Neural progenitor cell (in vitro differentiated cells): ENCODE measurements around the gene ZKSCAN8. TPM values are rescaled to one million over a fixed set of nuclear protein-coding genes. Genes with fewer than 3 reads are reported as not detected.

ENCODE experiments used
- DNase-seq: peaks from one replicate; pipeline ENCODE4 v3.0.0-alpha.2; 2016; ENCODE audit warnings: low spot score
- H2AFZ ChIP-seq: fragments of 200-600 bp; sonication (generic); replicated peaks from 2 replicates; pipeline ENCODE4 v1.6.1; 2016; ENCODE audit warnings: antibody characterized with exemption
- H3F3A ChIP-seq: fragments of 200-600 bp; sonication (generic); 2 replicates; pipeline ENCODE4 v1.6.1; 2016; ENCODE audit warnings: antibody characterized with exemption, low read depth
- H3K27ac ChIP-seq: fragments of 200-600 bp; sonication (generic); 2 replicates; pipeline ENCODE4 v1.5.1; 2016; ENCODE audit warnings: mild to moderate bottlenecking
- H3K27me3 ChIP-seq: fragments of 200-600 bp; sonication (generic); 2 replicates; pipeline ENCODE4 v1.6.1; 2016; ENCODE audit warnings: mild to moderate bottlenecking, moderate library complexity
- H3K36me3 ChIP-seq: fragments of 200-600 bp; sonication (generic); 2 replicates; pipeline ENCODE4 v1.5.1; 2016
- H3K4me1 ChIP-seq: fragments of 200-600 bp; sonication (generic); 2 replicates; pipeline ENCODE4 v1.6.1; 2016; ENCODE audit warnings: mixed run types
- H3K4me2 ChIP-seq: fragments of 200-600 bp; sonication (generic); 2 replicates; pipeline ENCODE4 v1.6.1; 2016
- H3K4me3 ChIP-seq: fragments of 200-600 bp; sonication (generic); 2 replicates; pipeline ENCODE4 v1.5.1; 2016
- H3K79me2 ChIP-seq: fragments of 200-600 bp; sonication (generic); 2 replicates; pipeline ENCODE4 v1.6.1; 2016; ENCODE audit warnings: low read depth
- H3K9ac ChIP-seq: fragments of 200-600 bp; sonication (generic); 2 replicates; pipeline ENCODE4 v1.6.1; 2016
- H3K9me3 ChIP-seq: fragments of 200-600 bp; sonication (generic); 2 replicates; pipeline ENCODE4 v1.5.1; 2016; ENCODE audit warnings: low read depth
- H4K20me1 ChIP-seq: fragments of 200-600 bp; sonication (generic); 2 replicates; pipeline ENCODE4 v1.6.1; 2016; ENCODE audit warnings: low read depth
- H3K27ac Mint-ChIP-seq: 3 replicates; pipeline ENCODE4 v1.8.0; 2021; ENCODE audit warnings: mixed read lengths
- H3K27me3 Mint-ChIP-seq: 2 replicates; pipeline ENCODE4 v1.8.0; 2022; ENCODE audit warnings: low read depth, mild to moderate bottlenecking, inconsistent platforms, moderate library complexity, mixed read lengths; ENCODE audit not compliant: insufficient read depth
- H3K36me3 Mint-ChIP-seq: 3 replicates; pipeline ENCODE4 v1.8.0; 2021; ENCODE audit warnings: mixed read lengths
- H3K4me1 Mint-ChIP-seq: 3 replicates; pipeline ENCODE4 v1.8.0; 2021; ENCODE audit warnings: mixed read lengths
- H3K4me3 Mint-ChIP-seq: 3 replicates; pipeline ENCODE4 v1.8.0; 2021; ENCODE audit warnings: mild to moderate bottlenecking, moderate library complexity, mixed read lengths
- H3K9me3 Mint-ChIP-seq: 3 replicates; pipeline ENCODE4 v1.8.0; 2020; ENCODE audit warnings: mixed read lengths
- CTCF ChIP-seq: fragments of 200-600 bp; sonication (generic); IDR thresholded peaks from 2 replicates; pipeline ENCODE4 v1.5.1; 2017; ENCODE audit warnings: antibody characterized with exemption, mild to moderate bottlenecking
- EZH2 ChIP-seq: fragments of 200-600 bp; sonication (generic); IDR thresholded peaks from 2 replicates; pipeline ENCODE4 v1.6.1; 2017; ENCODE audit warnings: antibody characterized with exemption, mild to moderate bottlenecking, moderate library complexity
- EZH2phosphoT487 ChIP-seq: fragments of 200-600 bp; sonication (generic); IDR thresholded peaks from 2 replicates; pipeline ENCODE4 v1.6.1; 2017; ENCODE audit warnings: antibody characterized with exemption
- total RNA-seq: library from RNA; depleted of rRNA; stranded (reverse); fragments of >200 nt; gene quantifications from 2 replicates; pipeline ENCODE4 v1.2.3, GENCODE V29; 2015; ENCODE audit warnings: low replicate concordance

ZKSCAN8 gene
- total RNA-seq, 1 donor from 2014 or later, result 42.7 TPM

- H3K9me3 ChIP-seq, result no peaks in the 10 kb centered on the region
- peaks cover 5% of the 10 kb centered on the region for H3K79me2 ChIP-seq
- H3K4me3 ChIP-seq, result no peak overlapping the region
- Mint-ChIP-seq H3K36me3 (peaks cover 78% of the 10 kb centered on the region), H3K27ac (no peak overlapping the region), H3K4me3 (no peak overlapping the region), H3K4me1 (no peaks in the 10 kb centered on the region), H3K9me3 (peaks cover 5% of the 10 kb centered on the region), H3K27me3 (no peaks in the 10 kb centered on the region)
- peaks cover 15% of the 10 kb centered on the region for H4K20me1 ChIP-seq
- H3K4me2 ChIP-seq, result no peak overlapping the region
- H2AFZ ChIP-seq, result no peak overlapping the region
- no peak overlapping the region for H3K9ac ChIP-seq
- H3K27me3 ChIP-seq, result no peaks in the 10 kb centered on the region
- TF ChIP-seq EZH2phosphoT487 (no peak), EZH2 (no peak), CTCF (no peak)
- H3F3A ChIP-seq, result no peaks in the 10 kb centered on the region
- no peaks in the 10 kb centered on the region for H3K4me1 ChIP-seq
- no peak overlapping the region for H3K27ac ChIP-seq
- DNase-seq, result no peak
- peaks cover 55% of the 10 kb centered on the region for H3K36me3 ChIP-seq
These were observed 10.8 kb downstream of the ZKSCAN8 start for GRCh38 chr6:28152531-28152930.

- Histone ChIP-seq H2AFZ (no peak overlapping the region), H3K27me3 (no peaks in the 10 kb centered on the region), H3K27ac (no peak overlapping the region), H4K20me1 (peaks cover 6% of the 10 kb centered on the region), H3K36me3 (peaks cover 54% of the 10 kb centered on the region), H3K4me2 (no peak overlapping the region), H3K4me3 (no peak overlapping the region), H3K79me2 (no peaks in the 10 kb centered on the region), H3F3A (no peaks in the 10 kb centered on the region), H3K9ac (no peak overlapping the region), H3K9me3 (no peaks in the 10 kb centered on the region), H3K4me1 (no peaks in the 10 kb centered on the region)
- no peak for DNase-seq
- Mint-ChIP-seq H3K36me3 (peaks cover 77% of the 10 kb centered on the region), H3K4me3 (no peak overlapping the region), H3K27me3 (no peaks in the 10 kb centered on the region), H3K4me1 (no peaks in the 10 kb centered on the region), H3K27ac (no peak overlapping the region), H3K9me3 (peaks cover 5% of the 10 kb centered on the region)
- TF ChIP-seq EZH2, result no peak
- TF ChIP-seq EZH2phosphoT487, result no peak
- no peak for TF ChIP-seq CTCF
These were observed 11.9 kb downstream of the ZKSCAN8 start for GRCh38 chr6:28153546-28153945.

GRCh38 chr6:28154357-28154756, 12.7 kb downstream of the ZKSCAN8 start:
- H2AFZ ChIP-seq, result no peak overlapping the region
- Mint-ChIP-seq H3K9me3 (peaks cover 5% of the 10 kb centered on the region), H3K27ac (no peak overlapping the region), H3K27me3 (no peaks in the 10 kb centered on the region), H3K4me1 (no peaks in the 10 kb centered on the region), H3K4me3 (no peak overlapping the region), H3K36me3 (peaks cover 77% of the 10 kb centered on the region)
- peaks cover 49% of the 10 kb centered on the region for H3K36me3 ChIP-seq
- no peaks in the 10 kb centered on the region for H3K9me3 ChIP-seq
- DNase-seq, result no peak
- H3K4me3 ChIP-seq, result no peak overlapping the region
- H3K9ac ChIP-seq, result no peak overlapping the region
- H3K79me2 ChIP-seq, result no peaks in the 10 kb centered on the region
- peaks cover 2% of the 10 kb centered on the region for H4K20me1 ChIP-seq
- no peaks in the 10 kb centered on the region for H3K4me1 ChIP-seq
- H3K27ac ChIP-seq, result no peak overlapping the region
- H3K27me3 ChIP-seq, result no peaks in the 10 kb centered on the region
- TF ChIP-seq EZH2phosphoT487 (no peak), CTCF (no peak), EZH2 (no peak)
- H3K4me2 ChIP-seq, result no peak overlapping the region
- no peaks in the 10 kb centered on the region for H3F3A ChIP-seq
